K562 (cell line): Measurements from ENCODE around the gene PCED1B.

ENCODE experiments used
- DPF2 ChIP-seq: fragments of 450-650 bp; IDR thresholded peaks from 2 replicates; pipeline ENCODE4 v1.6.1; 2016
- EP300 ChIP-seq: IDR thresholded peaks from 2 replicates; pipeline ENCODE4 v1.6.1; 2012; ENCODE audit warnings: low read length, improper control_type of control experiment
- JUND ChIP-seq, 2 experiments: IDR thresholded peaks; 2 replicates in 1 of 2; 3 replicates in 1 of 2; pipeline ENCODE4 v1.6.1; 2011; ENCODE audit warnings: borderline replicate concordance in 2 of 2, low read depth in 2 of 2, low read length in 2 of 2, improper control_type of control experiment in 1 of 2, missing biosample characterization in 1 of 2, missing genetic modification characterization in 1 of 2, missing genetic modification reagents in 1 of 2
- NFE2 ChIP-seq: IDR thresholded peaks from 2 replicates; pipeline ENCODE4 v1.6.1; 2014; ENCODE audit warnings: antibody characterized with exemption, low read depth
- RFX5 ChIP-seq: IDR thresholded peaks from 2 replicates; pipeline ENCODE4 v1.6.1; 2011; ENCODE audit warnings: low read depth, mild to moderate bottlenecking, improper control_type of control experiment, low read length
- SMAD1 ChIP-seq: fragments of 150-350 bp; IDR thresholded peaks from 2 replicates; pipeline ENCODE4 v1.6.1; 2014; ENCODE audit warnings: low read length, low read depth; ENCODE audit not compliant: partially characterized antibody
- STAT5B ChIP-seq: fragments of 250-450 bp; sonication (Bioruptor Pico); IDR thresholded peaks from 2 replicates; pipeline ENCODE4 v1.8.0; 2021; ENCODE audit warnings: mild to moderate bottlenecking, inconsistent platforms
- U2AF2 ChIP-seq: fragments of 200-400 bp; formaldehyde crosslinking; optimal IDR thresholded peaks from 2 replicates; pipeline ENCODE3; 2017; ENCODE audit warnings: low read depth, mild to moderate bottlenecking, low read length
- TF ChIP-seq, protein P1 (sequence below), 2 experiments: fragments of 450-650 bp; formaldehyde crosslinking in 1 of 2; IDR thresholded peaks; 2 replicates each; pipeline versions ENCODE4 v1.4.0 to v1.6.1; 2014 to 2020; ENCODE audit warnings: mild to moderate bottlenecking in 2 of 2, borderline replicate concordance in 1 of 2, low read depth in 1 of 2
- TF ChIP-seq, protein P2 (sequence below): fragments of 250-450 bp; sonication (Bioruptor Pico); IDR thresholded peaks from 2 replicates; pipeline ENCODE4 v1.9.0; 2021; ENCODE audit warnings: mild to moderate bottlenecking

DNA sequence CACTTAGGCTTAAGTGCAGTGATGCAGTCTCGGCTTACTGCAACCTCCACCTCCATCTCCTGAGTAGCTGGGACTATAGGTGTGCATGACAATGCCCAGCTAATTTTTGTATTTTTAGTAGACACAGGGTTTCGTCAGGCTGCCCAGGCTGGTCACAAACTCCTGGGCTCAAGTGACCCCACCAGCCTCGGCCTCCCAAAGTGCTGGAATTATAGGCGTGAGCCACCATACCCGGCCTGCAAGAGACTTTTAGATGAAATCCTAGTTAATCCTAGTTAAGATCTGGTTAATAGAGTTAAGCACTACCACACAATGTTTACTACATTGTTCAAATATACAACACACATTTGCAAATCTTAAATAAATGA, 196.8 kb downstream of the PCED1B start:
- TF ChIP-seq U2AF2 (no peak), EP300 (no peak), DPF2 (no peak), STAT5B (CRISPR knock-in tag) (no peak), SMAD1 (no peak), NFE2 (no peak), RFX5 (no peak), JUND (IDR thresholded peaks at IDR 0.05; ENCODE audit: borderline replicate concordance, low read depth, low read length) (no peak), JUND (tag; IDR thresholded peaks at IDR 0.05; ENCODE audit: borderline replicate concordance, low read depth, low read length) (no peak)
- TF ChIP-seq, protein P1, sequence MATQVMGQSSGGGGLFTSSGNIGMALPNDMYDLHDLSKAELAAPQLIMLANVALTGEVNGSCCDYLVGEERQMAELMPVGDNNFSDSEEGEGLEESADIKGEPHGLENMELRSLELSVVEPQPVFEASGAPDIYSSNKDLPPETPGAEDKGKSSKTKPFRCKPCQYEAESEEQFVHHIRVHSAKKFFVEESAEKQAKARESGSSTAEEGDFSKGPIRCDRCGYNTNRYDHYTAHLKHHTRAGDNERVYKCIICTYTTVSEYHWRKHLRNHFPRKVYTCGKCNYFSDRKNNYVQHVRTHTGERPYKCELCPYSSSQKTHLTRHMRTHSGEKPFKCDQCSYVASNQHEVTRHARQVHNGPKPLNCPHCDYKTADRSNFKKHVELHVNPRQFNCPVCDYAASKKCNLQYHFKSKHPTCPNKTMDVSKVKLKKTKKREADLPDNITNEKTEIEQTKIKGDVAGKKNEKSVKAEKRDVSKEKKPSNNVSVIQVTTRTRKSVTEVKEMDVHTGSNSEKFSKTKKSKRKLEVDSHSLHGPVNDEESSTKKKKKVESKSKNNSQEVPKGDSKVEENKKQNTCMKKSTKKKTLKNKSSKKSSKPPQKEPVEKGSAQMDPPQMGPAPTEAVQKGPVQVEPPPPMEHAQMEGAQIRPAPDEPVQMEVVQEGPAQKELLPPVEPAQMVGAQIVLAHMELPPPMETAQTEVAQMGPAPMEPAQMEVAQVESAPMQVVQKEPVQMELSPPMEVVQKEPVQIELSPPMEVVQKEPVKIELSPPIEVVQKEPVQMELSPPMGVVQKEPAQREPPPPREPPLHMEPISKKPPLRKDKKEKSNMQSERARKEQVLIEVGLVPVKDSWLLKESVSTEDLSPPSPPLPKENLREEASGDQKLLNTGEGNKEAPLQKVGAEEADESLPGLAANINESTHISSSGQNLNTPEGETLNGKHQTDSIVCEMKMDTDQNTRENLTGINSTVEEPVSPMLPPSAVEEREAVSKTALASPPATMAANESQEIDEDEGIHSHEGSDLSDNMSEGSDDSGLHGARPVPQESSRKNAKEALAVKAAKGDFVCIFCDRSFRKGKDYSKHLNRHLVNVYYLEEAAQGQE (IDR thresholded peaks at IDR 0.05; ENCODE audit: borderline replicate concordance) = no peak
- TF ChIP-seq, protein P1 (CRISPR knock-in tag; IDR thresholded peaks at IDR 0.05; ENCODE audit: low read depth) = no peak
- TF ChIP-seq, protein P2, sequence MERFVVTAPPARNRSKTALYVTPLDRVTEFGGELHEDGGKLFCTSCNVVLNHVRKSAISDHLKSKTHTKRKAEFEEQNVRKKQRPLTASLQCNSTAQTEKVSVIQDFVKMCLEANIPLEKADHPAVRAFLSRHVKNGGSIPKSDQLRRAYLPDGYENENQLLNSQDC (CRISPR knock-in tag) = no peak
